BLaER1 (cell line): ENCODE data around the gene SCNN1B.
"Not testable (repeated sequence)": the region's sequence is repeated elsewhere in the genome, so short reads cannot be mapped to it uniquely, and the experiment has no call there.

Source experiments
- H3K27ac ChIP-seq: shearing (Covaris generic); formaldehyde crosslinking; 2 replicates; pipeline ENCODE4 v1.8.1; 2022
- H3K27me3 ChIP-seq: shearing (Covaris generic); formaldehyde crosslinking; 2 replicates; pipeline ENCODE4 v1.8.1; 2022
- H3K36me3 ChIP-seq: shearing (Covaris generic); formaldehyde crosslinking; 2 replicates; pipeline ENCODE4 v1.8.1; 2022
- H3K4me1 ChIP-seq: shearing (Covaris generic); formaldehyde crosslinking; 2 replicates; pipeline ENCODE4 v1.8.1; 2022
- H3K4me2 ChIP-seq: shearing (Covaris generic); formaldehyde crosslinking; 2 replicates; pipeline ENCODE4 v1.8.1; 2022
- H3K4me3 ChIP-seq: shearing (Covaris generic); formaldehyde crosslinking; 2 replicates; pipeline ENCODE4 v1.8.1; 2022
- H3K9ac ChIP-seq: shearing (Covaris generic); formaldehyde crosslinking; 2 replicates; pipeline ENCODE4 v1.8.1; 2022
- H3K9me3 ChIP-seq: shearing (Covaris generic); formaldehyde crosslinking; 2 replicates; pipeline ENCODE4 v1.8.1; 2022
- H4K20me1 ChIP-seq: shearing (Covaris generic); formaldehyde crosslinking; 2 replicates; pipeline ENCODE4 v1.8.1; 2022
- Cebpa-rat ChIP-seq: shearing (Covaris generic); IDR thresholded peaks from 2 replicates; pipeline ENCODE4 v1.8.1; 2022

The SCNN1B gene

GRCh38 chr16:23397464-23397863, 95.4 kb downstream of the SCNN1B start:
- no peaks in the 10 kb centered on the region for H3K27me3 ChIP-seq
- no peaks in the 10 kb centered on the region for H4K20me1 ChIP-seq
- H3K4me1 ChIP-seq = no peaks in the 10 kb centered on the region
- no peak overlapping the region for H3K9ac ChIP-seq
- H3K27ac ChIP-seq = no peak overlapping the region
- no peak overlapping the region for H3K4me3 ChIP-seq
- peaks cover 81% of the 10 kb centered on the region for H3K36me3 ChIP-seq
- TF ChIP-seq Cebpa-rat = no peak
- no peak overlapping the region for H3K4me2 ChIP-seq
- H3K9me3 ChIP-seq = no peaks in the 10 kb centered on the region

- no peak for TF ChIP-seq Cebpa-rat
- no peaks in the 10 kb centered on the region for H3K9me3 ChIP-seq
- peaks cover 84% of the 10 kb centered on the region for H3K36me3 ChIP-seq
- H3K4me1 ChIP-seq = no peaks in the 10 kb centered on the region
- H3K27me3 ChIP-seq = no peaks in the 10 kb centered on the region
- H3K9ac ChIP-seq = no peak overlapping the region
- H3K4me3 ChIP-seq = no peak overlapping the region
- no peaks in the 10 kb centered on the region for H4K20me1 ChIP-seq
- no peak overlapping the region for H3K4me2 ChIP-seq
- H3K27ac ChIP-seq = no peak overlapping the region
Measured at GRCh38 chr16:23398987-23399805, 97.1 kb downstream of the SCNN1B start.

GRCh38 chr16:23400447-23400846, 98.3 kb downstream of the SCNN1B start:
- not testable (repeated sequence) for H3K4me2 ChIP-seq, H3K4me1 ChIP-seq, H3K9me3 ChIP-seq, H4K20me1 ChIP-seq, H3K27me3 ChIP-seq, H3K27ac ChIP-seq, H3K4me3 ChIP-seq, H3K9ac ChIP-seq
- peaks cover 97% of the 10 kb centered on the region for H3K36me3 ChIP-seq

- peaks cover 99% of the 10 kb centered on the region for H3K36me3 ChIP-seq
- no peaks in the 10 kb centered on the region for H4K20me1 ChIP-seq
- H3K9me3 ChIP-seq = no peaks in the 10 kb centered on the region
- no peak for TF ChIP-seq Cebpa-rat
- no peaks in the 10 kb centered on the region for H3K27me3 ChIP-seq
- no peaks in the 10 kb centered on the region for H3K4me1 ChIP-seq
- no peak overlapping the region for H3K4me3 ChIP-seq
- no peak overlapping the region for H3K27ac ChIP-seq
- H3K9ac ChIP-seq = no peak overlapping the region
- H3K4me2 ChIP-seq = no peak overlapping the region
Measured at GRCh38 chr16:23401139-23401538, 99.0 kb downstream of the SCNN1B start.

- no peaks in the 10 kb centered on the region for H3K9me3 ChIP-seq
- H3K27me3 ChIP-seq = no peaks in the 10 kb centered on the region
- TF ChIP-seq Cebpa-rat = no peak
- no peak overlapping the region for H3K27ac ChIP-seq
- no peak overlapping the region for H3K4me3 ChIP-seq
- H3K4me1 ChIP-seq = no peaks in the 10 kb centered on the region
- H3K36me3 ChIP-seq = peaks cover 99% of the 10 kb centered on the region
- H3K9ac ChIP-seq = no peak overlapping the region
- no peaks in the 10 kb centered on the region for H4K20me1 ChIP-seq
- H3K4me2 ChIP-seq = no peak overlapping the region
Measured at GRCh38 chr16:23402100-23402499, 100.0 kb downstream of the SCNN1B start.

GRCh38 chr16:23403547-23403946, 101.4 kb downstream of the SCNN1B start:
- Histone ChIP-seq H3K4me3 (no peak overlapping the region), H3K36me3 (peaks cover 94% of the 10 kb centered on the region), H3K27ac (no peak overlapping the region), H4K20me1 (no peaks in the 10 kb centered on the region), H3K4me1 (no peaks in the 10 kb centered on the region), H3K4me2 (no peak overlapping the region), H3K9me3 (no peaks in the 10 kb centered on the region), H3K9ac (no peak overlapping the region), H3K27me3 (no peaks in the 10 kb centered on the region)
- TF ChIP-seq Cebpa-rat = no peak

GRCh38 chr16:23406024-23406423, 103.9 kb downstream of the SCNN1B start:
- Histone ChIP-seq H3K9ac (no peak overlapping the region), H3K9me3 (no peaks in the 10 kb centered on the region), H4K20me1 (no peaks in the 10 kb centered on the region), H3K27me3 (no peaks in the 10 kb centered on the region), H3K27ac (no peak overlapping the region), H3K4me1 (no peaks in the 10 kb centered on the region), H3K36me3 (peaks cover 94% of the 10 kb centered on the region), H3K4me3 (no peak overlapping the region), H3K4me2 (no peak overlapping the region)
- TF ChIP-seq Cebpa-rat = no peak

GRCh38 chr16:23406546-23407240, 104.6 kb downstream of the SCNN1B start:
- Histone ChIP-seq H3K9ac (no peak overlapping the region), H3K9me3 (no peaks in the 10 kb centered on the region), H3K4me1 (no peaks in the 10 kb centered on the region), H3K36me3 (peaks cover 94% of the 10 kb centered on the region), H3K27ac (no peak overlapping the region), H3K4me3 (no peak overlapping the region), H3K4me2 (no peak overlapping the region), H3K27me3 (no peaks in the 10 kb centered on the region), H4K20me1 (no peaks in the 10 kb centered on the region)
- no peak for TF ChIP-seq Cebpa-rat

GRCh38 chr16:23407436-23408127, 105.5 kb downstream of the SCNN1B start:
- no peaks in the 10 kb centered on the region for H3K9me3 ChIP-seq
- no peaks in the 10 kb centered on the region for H3K27me3 ChIP-seq
- no peak overlapping the region for H3K4me3 ChIP-seq
- no peak for TF ChIP-seq Cebpa-rat
- no peaks in the 10 kb centered on the region for H3K4me1 ChIP-seq
- H3K36me3 ChIP-seq = peaks cover 95% of the 10 kb centered on the region
- no peak overlapping the region for H3K27ac ChIP-seq
- no peaks in the 10 kb centered on the region for H4K20me1 ChIP-seq
- no peak overlapping the region for H3K4me2 ChIP-seq
- H3K9ac ChIP-seq = no peak overlapping the region

- no peaks in the 10 kb centered on the region for H3K4me1 ChIP-seq
- no peaks in the 10 kb centered on the region for H3K27me3 ChIP-seq
- no peak for TF ChIP-seq Cebpa-rat
- peaks cover 93% of the 10 kb centered on the region for H3K36me3 ChIP-seq
- no peak overlapping the region for H3K27ac ChIP-seq
- no peak overlapping the region for H3K4me3 ChIP-seq
- H3K4me2 ChIP-seq = no peak overlapping the region
- H4K20me1 ChIP-seq = no peaks in the 10 kb centered on the region
- no peaks in the 10 kb centered on the region for H3K9me3 ChIP-seq
- H3K9ac ChIP-seq = no peak overlapping the region
Measured at GRCh38 chr16:23408242-23408822, 106.2 kb downstream of the SCNN1B start.
